Measurements from ENCODE around the gene PRKCE. TPM values are rescaled to one million over a fixed set of nuclear protein-coding genes. Genes with fewer than 3 reads are reported as not detected.

PRKCE gene
- total RNA-seq, 1 donor from 2014 or later: 85.0 TPM

- Histone ChIP-seq H3K4me1 (peaks cover 26% of the 10 kb centered on the region), H3K27ac (peak overlapping the region; percentile 12), H3K4me3 (no peak overlapping the region), H3K36me3 (no peaks in the 10 kb centered on the region), H3K9me3 (no peaks in the 10 kb centered on the region), H3K27me3 (ENCODE audit: low read depth) (no peaks in the 10 kb centered on the region)
- TF ChIP-seq CTCF (IDR thresholded peaks at IDR 0.05): no peak
- ATAC-seq: no peak
- no peak for DNase-seq
- intact Hi-C loops (cut with DNase I): no loop called here
Observed at GRCh38 chr2:46225150-46225625, 573.7 kb downstream of the PRKCE start.

- Histone ChIP-seq H3K27ac (no peak overlapping the region), H3K4me1 (peaks cover 31% of the 10 kb centered on the region), H3K27me3 (ENCODE audit: low read depth) (no peaks in the 10 kb centered on the region), H3K4me3 (no peak overlapping the region), H3K9me3 (no peaks in the 10 kb centered on the region), H3K36me3 (no peaks in the 10 kb centered on the region)
- DNase-seq: no peak
- no peak for TF ChIP-seq CTCF (IDR thresholded peaks at IDR 0.05)
- intact Hi-C loops (cut with DNase I): no loop called here
- no peak for ATAC-seq
Observed at GRCh38 chr2:46225730-46226129, 574.3 kb downstream of the PRKCE start.

GRCh38 chr2:46226620-46227019, 575.1 kb downstream of the PRKCE start:
- no peak for DNase-seq
- intact Hi-C loops (cut with DNase I): no loop called here
- Histone ChIP-seq H3K4me3 (no peak overlapping the region), H3K9me3 (no peaks in the 10 kb centered on the region), H3K4me1 (peaks cover 38% of the 10 kb centered on the region), H3K27me3 (ENCODE audit: low read depth) (no peaks in the 10 kb centered on the region), H3K36me3 (no peaks in the 10 kb centered on the region), H3K27ac (no peak overlapping the region)
- TF ChIP-seq CTCF (IDR thresholded peaks at IDR 0.05): no peak
- no peak for ATAC-seq

- DNase-seq (no peak), ATAC-seq (no peak)
- H3K9me3 ChIP-seq: no peaks in the 10 kb centered on the region
- intact Hi-C loops (cut with DNase I): no loop called here
- H3K4me3 ChIP-seq: no peak overlapping the region
- no peak overlapping the region for H3K27ac ChIP-seq
- H3K36me3 ChIP-seq: no peaks in the 10 kb centered on the region
- no peak for TF ChIP-seq CTCF (IDR thresholded peaks at IDR 0.05)
- H3K4me1 ChIP-seq: peaks cover 38% of the 10 kb centered on the region
- no peaks in the 10 kb centered on the region for H3K27me3 ChIP-seq (ENCODE audit: low read depth)
Observed at GRCh38 chr2:46227022-46227421, 575.5 kb downstream of the PRKCE start.

- ATAC-seq: peak; percentile 63 to 78
- Histone ChIP-seq H3K36me3 (no peaks in the 10 kb centered on the region), H3K27me3 (ENCODE audit: low read depth) (no peaks in the 10 kb centered on the region), H3K9me3 (no peaks in the 10 kb centered on the region), H3K4me1 (peaks cover 38% of the 10 kb centered on the region), H3K4me3 (no peak overlapping the region), H3K27ac (no peak overlapping the region)
- DNase-seq: no peak
- intact Hi-C loops (cut with DNase I): no loop called here
- TF ChIP-seq CTCF (IDR thresholded peaks at IDR 0.05): no peak
Observed at GRCh38 chr2:46227674-46228289, 576.3 kb downstream of the PRKCE start.
